Body of pancreas (tissue), 4 donors: Measurements from ENCODE around the gene ENDOU.

ENCODE experiments used
- CTCF ChIP-seq, 7 experiments: fragments of 450-650 bp in 4 of 7; fragments of 200-600 bp in 3 of 7; sonication (generic) in 3 of 7; IDR thresholded peaks; one replicate each; pipeline ENCODE4 v1.5.1; 2016 to 2019; ENCODE audit warnings: antibody characterized with exemption in 7 of 7
- POLR2A ChIP-seq, 3 donors: fragments of 450-650 bp; IDR thresholded peaks; one replicate each; pipeline ENCODE4 v1.6.1; 2016; ENCODE audit warnings: antibody characterized with exemption in 3 of 3, mild to moderate bottlenecking in 2 of 3

GRCh38 chr12:47715393-47715876 lies 9.9 kb downstream of the ENDOU start:
- peak; percentile 63 to 91 (median 81) for TF ChIP-seq CTCF (IDR thresholded peaks at IDR 0.05)
- no peak for TF ChIP-seq POLR2A (IDR thresholded peaks at IDR 0.05)
